ENCODE results near the gene TCHP.

Gene TCHP

GRCh38 chr12:109947521-109947920, 47.4 kb downstream of the TCHP start:
- Mint-ChIP-seq H3K27ac (peak overlapping the region; percentile 91), H3K27me3 (ENCODE audit: low read depth, poor library complexity) (no peaks in the 10 kb centered on the region), H3K4me1 (peaks cover 61% of the 10 kb centered on the region), H3K9me3 (no peaks in the 10 kb centered on the region), H3K4me3 (no peak overlapping the region), H3K36me3 (ENCODE audit: low read depth) (peaks cover 34% of the 10 kb centered on the region)
- TF ChIP-seq, protein P1, sequence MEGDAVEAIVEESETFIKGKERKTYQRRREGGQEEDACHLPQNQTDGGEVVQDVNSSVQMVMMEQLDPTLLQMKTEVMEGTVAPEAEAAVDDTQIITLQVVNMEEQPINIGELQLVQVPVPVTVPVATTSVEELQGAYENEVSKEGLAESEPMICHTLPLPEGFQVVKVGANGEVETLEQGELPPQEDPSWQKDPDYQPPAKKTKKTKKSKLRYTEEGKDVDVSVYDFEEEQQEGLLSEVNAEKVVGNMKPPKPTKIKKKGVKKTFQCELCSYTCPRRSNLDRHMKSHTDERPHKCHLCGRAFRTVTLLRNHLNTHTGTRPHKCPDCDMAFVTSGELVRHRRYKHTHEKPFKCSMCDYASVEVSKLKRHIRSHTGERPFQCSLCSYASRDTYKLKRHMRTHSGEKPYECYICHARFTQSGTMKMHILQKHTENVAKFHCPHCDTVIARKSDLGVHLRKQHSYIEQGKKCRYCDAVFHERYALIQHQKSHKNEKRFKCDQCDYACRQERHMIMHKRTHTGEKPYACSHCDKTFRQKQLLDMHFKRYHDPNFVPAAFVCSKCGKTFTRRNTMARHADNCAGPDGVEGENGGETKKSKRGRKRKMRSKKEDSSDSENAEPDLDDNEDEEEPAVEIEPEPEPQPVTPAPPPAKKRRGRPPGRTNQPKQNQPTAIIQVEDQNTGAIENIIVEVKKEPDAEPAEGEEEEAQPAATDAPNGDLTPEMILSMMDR (IDR thresholded peaks at IDR 0.05) = no peak
- DNase-seq = no peak

- Mint-ChIP-seq H3K27me3 (ENCODE audit: low read depth, poor library complexity) (no peaks in the 10 kb centered on the region), H3K36me3 (ENCODE audit: low read depth) (peaks cover 42% of the 10 kb centered on the region), H3K27ac (no peak overlapping the region), H3K9me3 (no peaks in the 10 kb centered on the region), H3K4me1 (peaks cover 61% of the 10 kb centered on the region), H3K4me3 (no peak overlapping the region)
- DNase-seq = no peak
- TF ChIP-seq, protein P1 (IDR thresholded peaks at IDR 0.05) = no peak
Observed at GRCh38 chr12:109948368-109948767, 48.3 kb downstream of the TCHP start.

DNA sequence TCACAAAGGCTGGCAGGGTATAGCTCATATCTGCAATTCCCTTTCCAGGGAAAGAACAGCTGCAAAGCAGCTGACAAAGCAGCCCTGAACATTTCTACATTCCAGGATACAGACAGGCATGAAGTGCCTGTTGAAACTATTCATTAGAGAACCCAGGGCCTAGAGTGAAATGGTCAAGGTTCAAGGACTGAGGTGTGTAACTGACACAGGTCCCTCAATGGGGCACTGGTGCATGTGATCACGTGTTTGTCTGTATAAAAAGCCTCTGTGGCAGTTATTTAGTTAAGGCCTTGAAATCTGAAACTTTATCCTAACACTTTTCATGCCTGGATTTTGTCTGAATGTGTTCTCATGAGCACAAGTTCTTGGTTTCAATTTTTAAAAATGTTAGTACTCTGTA, 49.0 kb downstream of the TCHP start:
- Mint-ChIP-seq H3K4me3 (no peak overlapping the region), H3K27ac (peak overlapping the region; percentile 20), H3K9me3 (no peaks in the 10 kb centered on the region), H3K36me3 (ENCODE audit: low read depth) (peaks cover 48% of the 10 kb centered on the region), H3K27me3 (ENCODE audit: low read depth, poor library complexity) (no peaks in the 10 kb centered on the region), H3K4me1 (peaks cover 61% of the 10 kb centered on the region)
- DNase-seq = no peak
- TF ChIP-seq, protein P1 (IDR thresholded peaks at IDR 0.05) = no peak

DNA sequence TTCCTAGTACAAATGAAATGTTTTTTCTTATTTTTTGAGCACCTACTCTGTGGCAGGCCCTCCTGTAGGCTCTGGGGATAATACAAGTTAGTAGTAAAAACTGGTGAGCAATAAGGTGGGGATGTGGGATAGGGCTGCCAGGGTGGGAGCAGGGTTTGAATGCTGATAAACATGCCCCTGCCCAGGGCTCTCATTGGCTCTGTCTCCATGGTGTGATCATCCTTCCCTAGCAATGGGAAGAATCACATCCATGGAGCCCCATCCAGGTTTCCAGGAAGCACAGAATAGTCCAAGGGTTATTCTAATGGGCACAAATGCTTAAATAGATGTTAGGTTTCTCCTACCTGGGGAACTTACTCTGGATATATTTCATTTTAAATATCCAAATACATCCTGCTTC, 50.6 kb downstream of the TCHP start:
- TF ChIP-seq, protein P1 (IDR thresholded peaks at IDR 0.05) = no peak
- H3K4me1 Mint-ChIP-seq = peaks cover 47% of the 10 kb centered on the region
- no peaks in the 10 kb centered on the region for H3K27me3 Mint-ChIP-seq (ENCODE audit: low read depth, poor library complexity)
- no peak overlapping the region for H3K27ac Mint-ChIP-seq
- H3K36me3 Mint-ChIP-seq (ENCODE audit: low read depth) = peaks cover 59% of the 10 kb centered on the region
- H3K4me3 Mint-ChIP-seq = no peak overlapping the region
- no peak for DNase-seq
- no peaks in the 10 kb centered on the region for H3K9me3 Mint-ChIP-seq

- DNase-seq = no peak
- H3K9me3 Mint-ChIP-seq = no peaks in the 10 kb centered on the region
- TF ChIP-seq, protein P1 (IDR thresholded peaks at IDR 0.05) = no peak
- H3K4me3 Mint-ChIP-seq = no peak overlapping the region
- H3K27me3 Mint-ChIP-seq (ENCODE audit: low read depth, poor library complexity) = no peaks in the 10 kb centered on the region
- H3K4me1 Mint-ChIP-seq = peaks cover 44% of the 10 kb centered on the region
- H3K27ac Mint-ChIP-seq = no peak overlapping the region
- peaks cover 62% of the 10 kb centered on the region for H3K36me3 Mint-ChIP-seq (ENCODE audit: low read depth)
Observed at GRCh38 chr12:109951136-109951535, 51.1 kb downstream of the TCHP start.

- H3K4me3 Mint-ChIP-seq = no peak overlapping the region
- H3K9me3 Mint-ChIP-seq = no peaks in the 10 kb centered on the region
- TF ChIP-seq, protein P1 (IDR thresholded peaks at IDR 0.05) = no peak
- peaks cover 64% of the 10 kb centered on the region for H3K36me3 Mint-ChIP-seq (ENCODE audit: low read depth)
- H3K4me1 Mint-ChIP-seq = peaks cover 37% of the 10 kb centered on the region
- no peak for DNase-seq
- H3K27ac Mint-ChIP-seq = peak overlapping the region; percentile 49
- H3K27me3 Mint-ChIP-seq (ENCODE audit: low read depth, poor library complexity) = no peaks in the 10 kb centered on the region
Observed at GRCh38 chr12:109951751-109952150, 51.7 kb downstream of the TCHP start.

Measured in nephron progenitor cell (in vitro differentiated cells).